T-cell (primary cell): ENCODE results near the gene HJV. TPM values are rescaled to one million over a fixed set of nuclear protein-coding genes. Genes with fewer than 3 reads are reported as not detected.

ENCODE experiments used
- ATAC-seq, 4 experiments: fragments of 200-7000 bp in 3 of 4; fragments of 150-1000 bp in 1 of 4; cut with Tn5 transposase; replicated peaks in 1 of 4; 1 replicate in 3 of 4; 2 replicates in 1 of 4; pipeline ENCODE4 v1.10.0; 2021; ENCODE audit warnings: moderate library complexity in 3 of 4, mild to moderate bottlenecking in 2 of 4, moderate number of reproducible peaks in 1 of 4
- CTCF ChIA-PET, 2 donors: fragments of 300-600 bp; sonication (Branson Sonifier 250); formaldehyde crosslinking; loops; one replicate each; lab custom pipeline; 2022; ENCODE audit warnings: antibody characterized with exemption in 2 of 2; lab: Charles Lee
- POLR2A ChIA-PET, 2 donors: fragments of 300-600 bp; sonication (Branson Sonifier 250); formaldehyde crosslinking; loops; one replicate each; lab custom pipeline; 2022; ENCODE audit warnings: antibody characterized with exemption in 2 of 2; lab: Charles Lee
- DNase-seq, 35 experiments: peaks; one replicate each; pipeline versions ENCODE4 v3.0.0 to v3.0.0-alpha.2; 2013 to 2023
- H3K27ac ChIP-seq: one replicate; pipeline ENCODE4 v1.5.1; 2013; ENCODE audit warnings: low read length
- H3K27me3 ChIP-seq, 2 experiments: replicated peaks in 1 of 2; 1 replicate in 1 of 2; 2 replicates in 1 of 2; pipeline versions ENCODE4 v1.6.1 to v1.7.0; 2013; ENCODE audit warnings: low read length in 1 of 2, mixed read lengths in 1 of 2; ENCODE audit not compliant: control insufficient read depth in 2 of 2, insufficient read depth in 2 of 2; ENCODE audit errors: extremely low read depth in 1 of 2
- H3K36me3 ChIP-seq, 2 donors: 1 replicate in 1 of 2; 2 replicates in 1 of 2; pipeline versions ENCODE4 v1.6.1 to v1.7.0; 2013; ENCODE audit warnings: low read length in 1 of 2; ENCODE audit not compliant: control insufficient read depth in 2 of 2, insufficient read depth in 1 of 2; ENCODE audit errors: extremely low read depth in 1 of 2
- H3K4me1 ChIP-seq, 2 experiments: 1 replicate in 1 of 2; 2 replicates in 1 of 2; pipeline versions ENCODE4 v1.6.1 to v1.7.0; 2013; ENCODE audit warnings: low read length in 2 of 2, mixed read lengths in 1 of 2; ENCODE audit not compliant: insufficient read depth in 2 of 2, control insufficient read depth in 1 of 2; ENCODE audit errors: extremely low read depth in 1 of 2
- H3K4me3 ChIP-seq, 2 donors: 1 replicate in 1 of 2; 2 replicates in 1 of 2; pipeline versions ENCODE4 v1.5.1 to v1.7.0; 2013; ENCODE audit warnings: mild to moderate bottlenecking in 2 of 2, low read length in 1 of 2, moderate library complexity in 1 of 2; ENCODE audit not compliant: control insufficient read depth in 1 of 2; ENCODE audit errors: extremely low read depth in 1 of 2
- H3K9me3 ChIP-seq: 2 replicates; pipeline ENCODE4 v1.7.0; 2013
- H3K27ac Mint-ChIP-seq, 2 donors: one replicate each; pipeline ENCODE4 v1.8.0; 2020 to 2021; ENCODE audit warnings: mild to moderate bottlenecking in 2 of 2, mixed read lengths in 2 of 2
- H3K27me3 Mint-ChIP-seq, 2 donors: one replicate each; pipeline ENCODE4 v1.8.0; 2021 to 2022; ENCODE audit warnings: mixed read lengths in 2 of 2
- H3K36me3 Mint-ChIP-seq: one replicate; pipeline ENCODE4 v1.8.0; 2021; ENCODE audit warnings: mixed read lengths
- H3K4me1 Mint-ChIP-seq, 3 donors: one replicate each; pipeline ENCODE4 v1.8.0; 2020 to 2022; ENCODE audit warnings: mixed read lengths in 3 of 3, mild to moderate bottlenecking in 1 of 3
- H3K4me3 Mint-ChIP-seq, 3 donors: one replicate each; pipeline ENCODE4 v1.8.0; 2020 to 2022; ENCODE audit warnings: mild to moderate bottlenecking in 3 of 3, mixed read lengths in 3 of 3, moderate library complexity in 3 of 3
- H3K9me3 Mint-ChIP-seq, 3 donors: one replicate each; pipeline ENCODE4 v1.8.0; 2020 to 2022; ENCODE audit warnings: mixed read lengths in 3 of 3
- WGBS: methylation state at CpG from one replicate; pipeline ENCODE4 v1.1.5; 2013; ENCODE audit warnings: missing lambda C conversion rate; ENCODE audit not compliant: insufficient coverage; 5-methylcytosine and 5-hydroxymethylcytosine counted together
- total RNA-seq, 35 experiments: library from RNA in 6 of 35; stranded (reverse) in 6 of 35; fragments of 120-200 nt in 1 of 35; gene quantifications; one replicate each; pipeline versions ENCODE4 v1.2.1 to v1.2.4 and lab custom pipeline; 2013 to 2026

The HJV gene
- total RNA-seq, 5 donors from 2014 or later (not counting 1 experiment from before 2014, with no cell fraction given) = not detected

- Mint-ChIP-seq H3K36me3 (no peaks in the 10 kb centered on the region), H3K27me3 (no peaks in the 10 kb centered on the region), H3K27ac (peak overlapping the region; percentile 91 to 94), H3K4me1 (peaks cover 37 to 79% (median 40%) of the 10 kb centered on the region in 3 donors), H3K4me3 (peak overlapping the region in 1 of 3 donors; percentile 29), H3K9me3 (no peaks in the 10 kb centered on the region)
- ATAC-seq = peak in 3 of 4 experiments; percentile 29 to 44 (median 36)
- ChIA-PET POLR2A (interaction anchor here in 1 of 2 donors (0.6 kb wide), 2 partner anchors 17 to 20 kb away, joined by 3 to 6 read pairs; no protein-coding TSS in a partner anchor), CTCF (interaction anchor here in 1 of 2 donors (0.6 kb wide), 1 partner anchor 21 kb away, joined by 3 read pairs; no protein-coding TSS in a partner anchor)
- WGBS = 77% methylated on average over 4 of the region's 12 CpGs
- Histone ChIP-seq H3K4me1 (peaks cover 56 to 84% of the 10 kb centered on the region in 2 experiments), H3K9me3 (no peaks in the 10 kb centered on the region), H3K36me3 (no peaks in the 10 kb centered on the region), H3K27ac (peak overlapping the region; percentile 94), H3K4me3 (no peak overlapping the region), H3K27me3 (no peaks in the 10 kb centered on the region)
- peak in 4 of 35 experiments; percentile 21 to 56 (median 40) for DNase-seq
These were observed 37.3 kb downstream of the HJV start for GRCh38 chr1:145983960-145984830.

DNA sequence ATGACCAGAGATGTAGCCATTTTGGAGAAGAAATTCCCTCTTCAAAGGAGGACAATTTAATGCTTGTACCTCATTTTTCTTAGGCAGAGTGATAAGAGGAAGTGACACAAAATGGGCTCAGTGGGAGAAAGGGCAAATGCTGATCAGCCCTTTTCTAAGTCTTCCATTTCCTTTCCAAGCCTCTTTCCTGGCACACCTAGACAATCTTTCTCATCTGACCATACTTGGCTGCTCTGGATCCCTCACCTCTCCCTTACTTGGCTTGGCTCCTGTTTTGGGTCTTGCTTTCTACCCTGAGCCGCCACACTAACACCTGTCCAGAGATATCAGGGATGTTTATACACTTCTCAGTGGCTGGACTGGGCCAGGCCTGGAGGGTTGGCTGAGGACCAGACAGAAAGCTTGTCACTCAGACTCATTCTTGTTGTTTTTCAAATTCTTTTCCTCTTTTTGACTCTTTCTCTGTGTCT, 38.3 kb downstream of the HJV start:
- peak overlapping the region; percentile 94 for H3K27ac ChIP-seq
- H3K4me3 Mint-ChIP-seq = no peak overlapping the region
- peaks cover 61 to 86% of the 10 kb centered on the region in 2 experiments for H3K4me1 ChIP-seq
- DNase-seq = no peak
- ChIA-PET CTCF (no interaction called here), POLR2A (interaction anchor here in 1 of 2 donors (1.6 kb wide), 1 partner anchor 13 kb away, joined by 8 read pairs; the partner anchor contains the start of gene TXNIP)
- no peaks in the 10 kb centered on the region for H3K36me3 Mint-ChIP-seq
- H3K27me3 ChIP-seq = no peaks in the 10 kb centered on the region
- peaks cover 29 to 69% (median 31%) of the 10 kb centered on the region in 3 donors for H3K4me1 Mint-ChIP-seq
- no peaks in the 10 kb centered on the region for H3K9me3 Mint-ChIP-seq
- no peak overlapping the region for H3K27ac Mint-ChIP-seq
- no peaks in the 10 kb centered on the region for H3K9me3 ChIP-seq
- H3K4me3 ChIP-seq = no peak overlapping the region
- no peaks in the 10 kb centered on the region for H3K36me3 ChIP-seq
- ATAC-seq = no peak
- WGBS = 91% methylated on average over 1 of the region's 1 CpG
- H3K27me3 Mint-ChIP-seq = no peaks in the 10 kb centered on the region

GRCh38 chr1:145982010-145982723, 39.4 kb downstream of the HJV start:
- no peak overlapping the region for H3K4me3 ChIP-seq
- H3K4me1 Mint-ChIP-seq = peaks cover 22 to 59% (median 23%) of the 10 kb centered on the region in 3 donors

DNA sequence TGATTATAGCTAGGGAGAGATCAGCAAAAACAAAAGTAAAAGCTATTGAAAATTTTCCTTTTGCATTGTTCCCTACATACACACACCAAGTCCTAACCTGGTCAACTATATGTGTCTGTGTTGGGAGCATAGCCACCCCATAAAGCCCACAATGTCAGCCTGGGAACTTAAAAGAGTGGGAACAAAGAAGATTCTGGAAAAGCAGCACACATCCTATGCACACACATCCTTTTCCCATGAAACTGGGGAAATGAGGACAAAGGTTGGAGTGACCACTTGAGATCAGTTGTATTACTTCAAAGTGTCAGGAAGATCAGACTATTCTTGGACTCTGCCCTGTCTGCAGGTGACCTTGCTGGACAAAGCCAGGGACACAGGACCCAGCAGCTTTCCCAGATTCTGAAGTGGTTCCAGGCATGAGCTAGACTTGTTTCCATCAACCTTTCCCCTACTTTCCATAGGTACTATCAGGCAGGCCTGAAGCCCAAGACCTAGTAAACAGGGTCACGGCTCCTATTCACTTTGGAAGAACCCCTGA, 41.0 kb downstream of the HJV start:
- no peak for DNase-seq
- Histone ChIP-seq H3K4me3 (peak overlapping the region in 1 of 2 donors; percentile 33), H3K4me1 (peaks cover 68 to 82% of the 10 kb centered on the region in 2 experiments), H3K27me3 (no peaks in the 10 kb centered on the region), H3K36me3 (peaks cover 0 to 2% of the 10 kb centered on the region in 2 donors), H3K9me3 (no peaks in the 10 kb centered on the region), H3K27ac (peak overlapping the region; percentile 94)
- no peak for ATAC-seq
- Mint-ChIP-seq H3K9me3 (no peaks in the 10 kb centered on the region), H3K4me1 (peaks cover 13 to 49% (median 13%) of the 10 kb centered on the region in 3 donors), H3K27ac (no peak overlapping the region), H3K27me3 (no peaks in the 10 kb centered on the region), H3K36me3 (peaks cover 7% of the 10 kb centered on the region), H3K4me3 (no peak overlapping the region)
- WGBS = no CpG with 5 or more reads among the region's 1 CpG
- POLR2A ChIA-PET = interaction anchor here (0.6 to 3.4 kb wide), 13 partner anchors 12 to 66 kb away, joined by 3 to 15 read pairs (median 7); partner anchors contain the start of genes LIX1L (in 2 of the 2), ANKRD34A (in 1 of the 2), POLR3GL (in 1 of the 2) and TXNIP (in 1 of the 2)
- CTCF ChIA-PET = interaction anchor here (0.7 to 6.7 kb wide), 16 partner anchors 8 to 135 kb away, joined by 3 to 148 read pairs (median 6); partner anchors contain the start of genes ANKRD34A (in 1 of the 2), LIX1L (in 1 of the 2), NUDT17 (in 1 of the 2) and POLR3GL (in 1 of the 2)

More at GRCh38 chr1:145982010-145982723, 39.4 kb downstream of the HJV start:
- POLR2A ChIA-PET = interaction anchor here (0.9 to 1.6 kb wide), 2 partner anchors 14 kb away, joined by 6 to 8 read pairs; partner anchors contain the start of gene TXNIP (in 2 of the 2)
- peaks cover 7% of the 10 kb centered on the region for H3K36me3 Mint-ChIP-seq
- Histone ChIP-seq H3K4me1 (peaks cover 68 to 90% of the 10 kb centered on the region in 2 experiments), H3K27me3 (no peaks in the 10 kb centered on the region), H3K9me3 (no peaks in the 10 kb centered on the region), H3K36me3 (no peaks in the 10 kb centered on the region), H3K27ac (peak overlapping the region; percentile 94)
- H3K9me3 Mint-ChIP-seq = no peaks in the 10 kb centered on the region
- DNase-seq = no peak
- no peak overlapping the region for H3K27ac Mint-ChIP-seq
- ATAC-seq = no peak
- CTCF ChIA-PET = interaction anchor here in 1 of 2 donors (0.7 to 1.5 kb wide), 3 partner anchors 9 to 16 kb away, joined by 3 read pairs; no protein-coding TSS in a partner anchor
- H3K4me3 Mint-ChIP-seq = no peak overlapping the region
- H3K27me3 Mint-ChIP-seq = no peaks in the 10 kb centered on the region
- 74% methylated on average over 4 of the region's 6 CpGs for WGBS

DNA sequence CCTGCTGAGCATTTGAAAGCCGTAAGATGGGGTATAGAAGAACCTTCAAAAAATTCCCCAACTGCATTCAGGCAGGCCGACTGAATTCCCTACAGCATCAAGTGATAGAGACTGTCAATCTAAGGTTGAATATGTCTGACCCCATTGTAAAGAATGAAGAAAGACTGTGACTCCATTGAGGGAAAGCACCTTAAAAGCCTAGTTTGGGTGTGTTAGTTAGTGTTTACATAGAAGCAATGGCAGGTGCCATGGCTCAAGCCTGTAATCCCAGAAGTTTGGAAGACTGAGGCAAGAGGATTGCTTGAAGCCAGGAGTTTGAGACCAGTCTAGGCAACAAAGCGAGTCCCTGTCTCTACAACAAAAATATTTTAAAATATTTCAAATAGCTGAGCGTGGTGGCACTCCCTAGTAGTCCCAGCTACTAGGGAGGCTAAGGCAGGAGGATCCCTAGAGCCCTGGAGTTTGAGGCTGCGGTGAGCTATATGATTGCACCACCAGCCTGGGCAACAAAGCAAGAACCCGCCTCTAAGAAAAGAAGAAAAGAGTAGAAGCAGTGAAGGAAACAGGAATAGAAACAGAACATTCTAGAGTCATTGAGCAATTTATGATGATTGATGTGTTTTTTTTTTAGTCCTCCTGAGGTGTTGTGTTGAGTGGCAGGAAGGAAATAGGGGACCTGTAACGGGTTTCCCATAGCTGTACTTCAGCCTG, 41.6 kb downstream of the HJV start:
- H3K27me3 ChIP-seq = no peaks in the 10 kb centered on the region
- DNase-seq (peak in 2 of 35 experiments; percentile 49 to 74), ATAC-seq (peak; percentile 32 to 58 (median 48))
- CTCF ChIA-PET = interaction anchor here (0.6 to 6.7 kb wide), 22 partner anchors 9 to 135 kb away, joined by 3 to 148 read pairs (median 6); partner anchors contain the start of genes ANKRD34A (in 1 of the 2), LIX1L (in 1 of the 2), NUDT17 (in 1 of the 2) and PIAS3 (in 1 of the 2)
- Mint-ChIP-seq H3K4me1 (peaks cover 6 to 48% (median 13%) of the 10 kb centered on the region in 3 donors), H3K27ac (no peak overlapping the region), H3K4me3 (no peak overlapping the region), H3K9me3 (no peaks in the 10 kb centered on the region), H3K36me3 (peaks cover 13% of the 10 kb centered on the region), H3K27me3 (no peaks in the 10 kb centered on the region)
- 8% methylated on average over 2 of the region's 7 CpGs for WGBS
- POLR2A ChIA-PET = interaction anchor here (0.6 to 3.4 kb wide), 18 partner anchors 9 to 67 kb away, joined by 3 to 15 read pairs (median 4); partner anchors contain the start of genes LIX1L (in 2 of the 2), ANKRD34A (in 1 of the 2), POLR3GL (in 1 of the 2) and RBM8A (in 1 of the 2)
- H3K9me3 ChIP-seq = no peaks in the 10 kb centered on the region
- H3K4me3 ChIP-seq = peak overlapping the region; percentile 20 to 33
- H3K27ac ChIP-seq = peak overlapping the region; percentile 94
- peaks cover 62 to 76% of the 10 kb centered on the region in 2 experiments for H3K4me1 ChIP-seq
- H3K36me3 ChIP-seq = peaks cover 3% of the 10 kb centered on the region in 2 donors
